Endometrium (tissue), 2 donors: ENCODE data around the gene EIF4E1B.

Experiments used
- FAIRE-seq: peaks from 2 replicates; lab custom pipeline; 2012; peaks lifted over from hg19 to GRCh38; lab: Jason Lieb, UNC
- donor health status: control.
- donor health status: control.

The EIF4E1B gene

GRCh38 chr5:176647843-176648473, 17.5 kb downstream of the EIF4E1B start:
- FAIRE-seq, result no peak

- no peak for FAIRE-seq
These were observed 18.2 kb downstream of the EIF4E1B start for GRCh38 chr5:176648474-176649194.

GRCh38 chr5:176650354-176650884, 19.9 kb downstream of the EIF4E1B start:
- no peak for FAIRE-seq

DNA sequence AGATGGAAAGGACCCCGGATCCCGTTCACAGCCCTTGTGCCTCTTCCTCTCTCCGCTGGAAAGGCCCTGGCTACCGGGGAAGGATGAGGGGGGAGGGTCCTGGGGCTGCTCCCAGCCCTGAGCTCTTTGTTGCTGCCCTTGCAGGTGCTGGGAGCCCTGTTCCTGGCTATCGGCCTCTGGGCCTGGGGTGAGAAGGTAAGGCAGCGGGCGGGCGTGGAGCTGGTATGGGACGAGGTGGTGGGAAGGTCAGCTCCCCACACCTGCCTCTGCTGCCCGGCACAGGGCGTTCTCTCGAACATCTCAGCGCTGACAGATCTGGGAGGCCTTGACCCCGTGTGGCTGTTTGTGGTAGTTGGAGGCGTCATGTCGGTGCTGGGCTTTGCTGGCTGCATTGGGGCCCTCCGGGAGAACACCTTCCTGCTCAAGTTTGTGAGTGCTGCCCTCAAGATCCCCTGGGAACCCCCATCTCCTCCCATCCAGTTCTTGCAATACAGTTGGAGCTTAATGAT, 21.1 kb downstream of the EIF4E1B start:
- no peak for FAIRE-seq

DNA sequence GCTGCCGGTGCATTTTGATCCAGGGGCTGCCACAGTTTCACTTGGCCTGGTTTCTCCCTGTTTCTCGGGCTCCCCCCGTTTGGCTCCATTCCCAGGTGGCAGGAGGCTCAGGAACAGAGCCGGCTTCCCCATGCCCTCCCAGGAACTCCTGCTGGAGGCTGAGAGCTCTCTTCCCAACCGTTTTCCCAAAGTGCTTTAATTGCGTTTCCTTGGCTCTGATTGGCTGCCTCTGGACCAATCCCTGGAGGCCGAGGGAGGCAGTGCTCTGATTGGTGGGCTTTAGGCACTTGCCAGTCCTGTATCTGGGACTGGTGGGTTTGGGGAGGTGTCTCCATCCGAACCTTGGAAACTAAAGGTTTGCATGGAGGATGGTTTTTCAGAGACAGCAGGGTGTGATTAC, 21.7 kb downstream of the EIF4E1B start:
- FAIRE-seq, result no peak

- no peak for FAIRE-seq
These were observed 23.2 kb downstream of the EIF4E1B start for GRCh38 chr5:176653401-176654385.

DNA sequence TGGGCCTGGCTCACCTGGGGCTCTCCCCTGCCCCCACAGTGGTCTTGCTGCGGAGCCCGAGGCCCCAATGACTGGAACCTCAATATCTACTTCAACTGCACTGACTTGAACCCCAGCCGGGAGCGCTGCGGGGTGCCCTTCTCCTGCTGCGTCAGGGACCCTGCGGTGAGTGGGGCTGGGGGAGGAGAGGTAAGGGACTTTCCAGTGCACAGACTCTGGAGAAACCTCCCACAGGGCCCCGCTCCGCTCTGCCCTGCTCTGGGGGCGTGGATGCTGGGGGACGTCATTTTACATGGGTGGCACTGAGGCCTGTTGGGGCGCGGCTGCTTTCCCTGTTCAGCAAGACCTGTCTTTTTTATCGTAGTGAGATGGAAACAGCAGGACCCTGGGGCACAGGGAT, 24.4 kb downstream of the EIF4E1B start:
- FAIRE-seq, result no peak

DNA sequence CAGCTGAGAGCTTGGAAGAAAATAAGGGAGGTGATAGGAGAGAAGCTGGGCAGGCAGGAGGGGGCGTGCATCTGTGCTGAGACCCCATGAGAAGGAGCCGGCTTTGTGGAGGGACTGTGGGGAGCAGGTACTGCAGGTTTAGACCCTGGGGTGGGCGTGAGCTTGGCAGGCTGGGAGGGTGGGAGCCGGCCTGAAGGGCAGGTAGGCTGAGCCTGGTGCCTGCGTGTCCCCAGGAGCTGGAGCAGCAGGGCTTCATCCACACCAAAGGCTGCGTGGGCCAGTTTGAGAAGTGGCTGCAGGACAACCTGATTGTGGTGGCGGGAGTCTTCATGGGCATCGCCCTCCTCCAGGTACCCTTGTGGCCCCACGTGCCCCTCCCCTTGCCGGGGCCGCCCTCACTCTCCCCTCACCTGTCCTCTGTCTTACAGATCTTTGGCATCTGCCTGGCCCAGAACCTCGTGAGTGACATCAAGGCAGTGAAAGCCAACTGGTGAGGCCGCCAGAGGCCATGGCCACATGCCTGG, 26.1 kb downstream of the EIF4E1B start:
- FAIRE-seq, result no peak

- no peak for FAIRE-seq
These were observed 27.6 kb downstream of the EIF4E1B start for GRCh38 chr5:176658007-176658599.

DNA sequence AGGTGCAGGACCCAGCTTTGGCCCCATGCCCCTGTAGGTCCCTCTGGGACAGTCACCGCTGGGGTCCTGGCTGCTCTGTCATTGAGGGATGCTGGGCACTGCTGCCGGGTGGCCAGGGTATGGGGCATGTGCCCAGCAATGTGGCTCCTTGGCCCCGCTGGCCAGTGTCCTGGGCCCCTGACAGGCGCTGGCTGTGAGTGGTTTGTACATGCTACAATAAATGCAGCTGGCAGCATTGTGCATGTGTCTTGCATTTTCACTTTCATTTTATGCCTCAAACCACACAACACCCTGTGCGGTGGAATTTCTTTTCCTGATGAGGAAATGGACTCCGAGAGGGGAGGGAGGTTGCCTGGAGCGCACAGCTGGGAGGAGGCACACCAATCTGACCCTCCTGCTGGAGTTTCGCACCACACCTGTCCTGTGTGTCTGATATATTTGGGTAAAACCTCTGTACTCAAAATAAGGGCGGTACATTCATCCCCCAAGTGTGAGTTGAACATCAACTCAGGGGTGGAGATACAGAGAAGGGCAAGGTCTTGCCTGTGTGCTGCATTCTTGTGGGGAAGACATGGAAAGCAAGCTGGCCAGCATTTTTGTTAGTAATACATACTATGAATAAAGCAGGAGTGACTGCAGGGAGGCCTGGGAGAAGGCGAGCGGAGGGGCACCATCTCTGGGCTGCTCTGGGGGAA, 28.5 kb downstream of the EIF4E1B start:
- no peak for FAIRE-seq

GRCh38 chr5:176659512-176659839, 29.0 kb downstream of the EIF4E1B start:
- no peak for FAIRE-seq

DNA sequence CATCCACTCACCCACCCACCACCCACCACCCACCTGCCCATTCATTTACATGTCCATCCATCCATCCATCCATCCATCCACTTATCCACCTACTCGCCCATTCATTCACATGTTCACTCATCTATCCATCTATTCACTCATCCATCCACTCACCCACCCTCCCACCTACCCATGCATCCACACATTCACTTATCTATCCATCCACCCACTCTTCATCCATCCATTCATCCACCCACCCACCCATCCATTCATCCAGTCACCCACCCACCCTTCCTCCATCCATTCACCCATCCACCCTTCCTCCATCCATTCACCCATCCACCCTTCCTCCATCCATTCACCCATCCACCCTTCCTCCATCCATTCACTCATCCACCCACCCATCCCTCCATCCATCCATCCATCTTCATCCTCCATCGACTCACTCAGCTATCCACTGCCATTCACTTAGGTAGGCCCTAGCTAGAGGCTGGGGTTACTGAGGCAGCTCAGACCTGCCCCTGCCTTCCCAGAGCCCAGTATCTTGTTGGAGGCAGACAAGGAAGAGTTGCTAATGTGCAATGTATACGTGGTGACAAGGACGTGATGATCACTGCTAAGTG, 29.5 kb downstream of the EIF4E1B start:
- FAIRE-seq, result no peak

DNA sequence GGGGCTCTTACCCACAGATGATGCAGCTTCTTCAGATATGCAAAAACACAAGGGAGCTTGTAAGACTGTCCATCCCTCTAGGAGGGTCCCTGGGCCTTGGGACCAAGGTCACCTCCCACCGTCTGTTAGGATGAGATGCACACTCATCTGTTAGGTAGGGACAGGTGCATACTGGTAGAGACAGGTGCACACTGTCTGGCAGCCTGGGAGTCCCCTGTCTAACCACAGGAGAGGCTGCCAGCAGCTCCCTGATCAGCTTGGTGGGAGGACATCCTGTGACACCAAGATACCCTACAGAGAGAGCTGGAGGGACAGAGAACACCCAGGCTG, 30.0 kb downstream of the EIF4E1B start:
- no peak for FAIRE-seq

DNA sequence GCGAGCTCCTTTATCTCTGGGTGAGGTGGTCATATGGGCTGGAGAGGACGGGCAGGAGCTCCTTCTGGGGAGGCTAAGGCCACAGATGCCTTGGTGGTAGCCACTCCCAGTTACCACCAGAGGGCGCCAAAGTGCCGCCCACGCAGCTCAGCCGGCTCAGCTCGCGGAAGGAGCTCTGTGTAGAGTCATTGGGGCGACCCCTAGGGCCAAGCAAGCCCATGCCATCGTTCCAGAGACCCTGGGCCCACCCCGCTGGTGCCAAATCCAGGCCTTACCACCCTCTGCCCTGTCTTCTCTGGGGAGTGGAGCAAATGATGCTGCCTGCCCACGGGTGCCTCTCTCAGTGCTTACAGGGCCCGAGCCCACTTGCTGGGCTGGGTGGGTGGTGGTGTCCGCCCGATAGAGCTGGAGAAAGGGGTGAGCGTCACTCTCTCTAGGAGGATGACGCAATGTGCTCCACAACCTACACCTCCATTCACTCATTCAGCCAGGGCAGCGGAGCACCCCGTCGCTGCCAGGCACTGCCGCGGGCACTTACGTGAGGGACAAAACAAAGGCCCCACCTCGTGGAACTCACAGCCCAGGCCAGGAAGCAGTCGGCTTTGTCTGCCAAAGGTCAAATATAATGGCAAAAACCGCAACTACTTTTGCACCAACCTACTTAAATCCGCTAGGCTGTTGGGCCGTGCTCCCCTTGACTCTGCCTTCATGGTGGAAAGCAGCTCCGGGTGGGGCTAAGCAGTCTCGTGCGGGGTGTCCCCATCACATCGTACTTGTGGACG, 30.6 kb downstream of the EIF4E1B start:
- FAIRE-seq, result no peak

- no peak for FAIRE-seq
These were observed 31.2 kb downstream of the EIF4E1B start for GRCh38 chr5:176661676-176662075.

GRCh38 chr5:176662371-176663333, 32.2 kb downstream of the EIF4E1B start:
- no peak for FAIRE-seq

DNA sequence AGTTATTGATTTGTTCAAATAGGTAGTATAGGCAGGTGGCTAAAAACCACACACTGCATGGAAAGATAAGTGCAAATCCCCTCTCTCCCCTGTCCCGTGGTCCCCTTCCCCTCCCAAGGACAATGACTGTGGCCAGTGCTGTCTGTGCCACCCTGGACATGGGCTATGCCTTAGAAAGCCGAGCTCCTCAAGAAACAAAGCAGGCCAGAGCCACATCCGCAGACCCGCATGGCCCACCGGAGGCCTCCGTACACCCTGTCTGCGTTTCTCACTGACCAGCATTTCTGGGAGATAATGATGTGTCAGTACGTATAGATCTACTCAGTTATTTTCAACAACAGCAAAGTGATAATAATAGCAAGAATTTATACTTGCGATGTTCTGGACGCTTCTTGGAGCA, 33.1 kb downstream of the EIF4E1B start:
- no peak for FAIRE-seq

DNA sequence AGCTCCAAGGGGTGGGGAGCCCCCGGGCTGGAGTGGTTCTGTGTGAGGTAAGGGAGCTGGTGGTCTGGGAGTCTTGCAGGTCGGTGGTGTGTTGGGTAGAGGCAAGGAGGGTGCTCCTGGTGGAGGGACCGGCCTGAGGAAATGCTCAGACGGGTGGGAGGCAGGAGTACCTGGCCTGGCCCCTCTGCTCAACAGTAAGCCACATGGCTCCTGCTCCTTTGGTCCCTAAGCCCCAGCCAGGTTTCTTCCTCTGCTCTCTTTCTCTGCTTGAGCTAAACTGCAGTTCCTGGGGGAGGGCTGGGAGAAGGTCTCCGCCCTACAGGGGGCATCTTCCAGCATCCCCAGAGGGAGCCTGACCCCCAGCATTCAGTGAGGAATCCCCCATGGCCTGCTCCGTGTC, 34.0 kb downstream of the EIF4E1B start:
- FAIRE-seq, result no peak

DNA sequence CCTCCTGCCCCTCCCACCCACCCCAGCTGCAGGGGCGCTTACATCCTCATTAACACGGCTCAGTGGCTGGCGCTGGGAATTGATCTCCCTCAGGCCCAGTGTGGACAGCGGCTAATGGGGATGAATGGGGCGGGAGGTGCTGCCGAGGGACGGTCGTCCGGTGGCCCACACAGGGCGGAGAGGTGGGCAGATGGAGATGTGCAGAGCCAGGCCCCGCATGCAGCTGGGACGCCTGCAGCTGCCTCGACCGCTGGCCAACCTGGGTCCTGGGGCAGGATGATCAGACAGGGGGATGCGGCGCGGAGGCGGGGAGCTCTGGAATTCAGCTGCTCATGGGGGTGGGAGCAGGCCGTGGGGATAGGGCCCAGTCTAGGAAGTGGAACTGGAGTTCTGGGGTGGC, 34.4 kb downstream of the EIF4E1B start:
- FAIRE-seq, result no peak
